ENCODE results near the gene MYT1.

DNA sequence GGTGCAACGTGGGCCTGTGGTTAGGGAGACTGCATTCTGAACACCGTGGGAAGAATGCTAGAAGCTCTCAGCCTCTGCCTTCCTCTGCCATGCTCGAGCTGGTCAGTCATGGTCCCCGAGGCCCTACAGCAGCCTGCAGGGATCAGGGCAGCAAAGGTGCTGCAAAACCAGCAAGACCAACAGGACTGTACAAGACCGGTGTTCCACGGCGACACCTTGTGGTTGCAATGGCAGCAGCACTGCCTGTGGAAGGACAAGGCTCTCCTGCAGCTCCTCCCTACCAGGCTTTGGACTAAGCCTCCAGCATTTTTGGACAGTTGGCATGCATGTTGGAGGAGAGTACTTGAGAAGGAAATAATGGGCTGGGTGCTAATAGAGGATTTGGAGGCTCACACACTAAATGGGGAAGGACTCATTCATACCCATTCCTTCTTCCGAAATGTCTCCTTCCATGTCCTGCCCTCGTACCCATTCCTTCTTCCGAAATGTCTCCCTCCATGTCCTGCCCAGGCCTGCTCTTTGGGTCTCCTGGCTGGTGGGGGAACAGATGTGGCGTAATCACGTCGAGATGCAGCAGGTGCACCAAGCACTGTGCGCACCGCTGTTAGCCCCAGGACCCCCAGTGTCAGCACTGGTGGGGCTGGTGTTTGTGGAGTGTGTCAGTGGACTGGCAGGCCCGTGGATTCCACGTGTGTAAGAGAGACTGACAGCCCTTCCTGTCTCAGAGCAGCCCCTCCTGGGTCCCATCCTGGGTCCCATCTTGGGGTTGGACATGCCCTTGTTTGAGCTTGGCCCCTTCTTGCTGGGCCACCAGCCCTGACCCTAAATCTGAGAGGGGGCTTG, 18.6 kb upstream of the MYT1 start:
- TF ChIP-seq ZNF766 (CRISPR knock-in tag; conservative IDR thresholded peaks at IDR 0.05): no peak
- no peak for TF ChIP-seq SRF (CRISPR knock-in tag; IDR thresholded peaks at IDR 0.05)
